Thoracic aorta endothelial cell (primary cell): ENCODE results near the gene GRK3. TPM values are rescaled to one million over a fixed set of nuclear protein-coding genes. Genes with fewer than 3 reads are reported as not detected.

ENCODE experiments used
- small RNA-seq: library from RNA; depleted of rRNA; stranded (forward); fragments of <200 nt; gene quantifications from one replicate; pipeline ENCODE3, GENCODE V24; 2012
- total RNA-seq: library from RNA; depleted of rRNA; stranded (reverse); fragments of >200 nt; gene quantifications from 2 replicates; pipeline ENCODE4 v1.2.3, GENCODE V29; 2012

GRK3 gene
- 1.5 and 2.9 TPM in 2 replicates for total RNA-seq

DNA sequence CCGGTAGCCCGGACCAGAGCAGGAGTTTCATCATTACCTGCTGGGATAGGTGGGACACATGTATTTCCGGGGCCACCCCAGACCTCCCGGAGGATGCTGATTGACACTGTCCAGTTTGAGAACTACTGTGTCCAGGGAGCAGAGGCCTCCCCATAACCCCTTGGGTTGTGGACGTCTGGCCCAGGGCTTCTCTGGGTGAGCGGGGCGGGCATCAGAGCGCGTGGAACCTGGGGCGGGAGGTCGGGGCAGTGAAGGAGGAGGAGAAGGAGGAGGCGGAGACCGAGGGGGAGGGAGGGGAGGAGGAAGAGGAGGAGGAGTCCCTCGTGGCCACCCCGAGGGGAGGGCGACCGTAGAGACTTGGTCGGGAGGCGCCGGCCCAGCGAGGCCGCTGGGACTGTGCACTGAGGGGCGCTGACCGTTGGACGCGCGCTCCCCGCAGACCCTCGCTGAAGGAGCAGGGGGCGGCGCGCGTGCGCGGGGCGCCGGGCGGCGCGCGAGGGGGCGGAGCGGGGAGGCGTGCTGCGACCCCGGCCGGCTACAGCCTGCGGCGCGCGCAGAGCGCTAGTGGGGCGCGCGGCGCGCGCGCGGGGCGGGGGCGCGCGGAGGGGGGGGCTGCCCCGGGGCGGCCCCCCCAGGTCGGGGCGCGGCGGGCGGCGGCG is at the start of gene GRK3:
GRK3 (plus strand) TSS at position 356 of the 659 bp plus-strand sequence. CDS start 366 bp downstream, outside the sequence.

DNA sequence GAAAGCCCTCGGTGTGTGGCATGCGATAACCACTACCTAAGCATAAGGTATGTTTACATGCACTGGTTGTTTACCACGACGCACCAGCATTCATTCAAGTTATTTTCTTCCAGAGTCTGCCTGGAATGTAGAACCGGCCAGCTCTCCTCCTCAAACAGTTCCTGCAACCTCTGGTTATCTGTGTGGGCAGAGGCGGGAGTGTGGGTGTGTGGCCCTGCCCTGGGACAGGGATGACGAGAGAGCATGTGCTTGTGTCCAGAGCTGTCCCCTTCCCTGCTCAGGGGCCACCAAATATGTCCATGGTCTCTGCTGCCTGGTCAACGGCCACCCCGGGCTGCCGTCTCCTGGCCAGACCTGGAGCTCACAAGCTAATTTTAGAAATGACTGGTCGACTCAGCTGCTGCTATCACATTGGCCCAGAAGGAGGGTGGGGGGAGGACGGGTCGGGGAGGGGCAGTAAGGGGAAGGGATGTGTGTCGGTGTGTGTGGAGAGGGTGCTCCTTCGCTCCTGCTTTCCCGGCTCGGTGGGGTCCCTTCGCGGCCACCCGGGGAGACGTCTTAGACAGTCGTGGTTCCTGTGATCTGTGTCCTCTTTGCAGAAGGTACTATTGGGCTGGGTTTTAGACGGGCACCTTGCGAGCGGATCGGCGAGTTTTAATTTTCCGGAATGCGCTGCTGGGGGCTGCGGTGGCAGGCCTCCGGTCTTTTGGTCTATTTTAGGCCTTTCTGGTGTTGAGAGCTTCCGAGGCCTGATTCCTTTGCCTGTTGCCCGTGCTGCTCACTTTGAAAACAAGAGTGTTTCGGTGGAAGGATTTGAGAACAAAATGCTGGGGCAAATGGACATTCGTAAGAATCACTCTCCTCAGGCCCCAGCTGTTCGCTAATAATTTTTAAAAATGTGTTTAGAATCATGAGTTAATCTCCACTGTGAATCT is 177.5 kb downstream of the GRK3 start, which contains the start of gene MYO18B:
MYO18B (plus strand) TSS at position 497 of the 935 bp plus-strand sequence. CDS start 18,905 bp downstream, outside the sequence.

Small RNA genes within 50 kb of the gene (small RNA-seq; reads per million reads assigned to genes)
- gene RNA5SP494: not detected

Other genes with a start within 250 kb of the GRK3 start
- gene MYO18B, start 177.5 kb downstream of the GRK3 start, total RNA-seq: under 0.01 TPM in 1 of 2 replicates, not detected in the other